Liver (tissue), 9 donors: ENCODE measurements around the gene PAX5. TPM values are rescaled to one million over a fixed set of nuclear protein-coding genes. Genes with fewer than 3 reads are reported as not detected.

Experiments used
- DNase-seq: peaks from one replicate; pipeline ENCODE4 v3.0.0-alpha.2; 2017; ENCODE audit warnings: low spot score
- H3K27ac ChIP-seq, 2 donors: one replicate each; pipeline ENCODE4 v1.7.0; 2013; ENCODE audit warnings: inconsistent platforms in 2 of 2, low read length in 2 of 2, control low read depth in 1 of 2, low read depth in 1 of 2, mild to moderate bottlenecking in 1 of 2
- H3K27me3 ChIP-seq, 4 donors: one replicate each; pipeline versions ENCODE4 v1.6.1 to v1.7.0; 2013; ENCODE audit warnings: low read length in 3 of 4, inconsistent platforms in 1 of 4, mild to moderate bottlenecking in 1 of 4, moderate library complexity in 1 of 4; ENCODE audit not compliant: control insufficient read depth in 4 of 4, insufficient read depth in 4 of 4
- H3K36me3 ChIP-seq, 4 donors: one replicate each; pipeline versions ENCODE4 v1.6.1 to v1.7.0; 2013; ENCODE audit warnings: low read length in 3 of 4, mild to moderate bottlenecking in 3 of 4, low read depth in 1 of 4, moderate library complexity in 1 of 4; ENCODE audit not compliant: control insufficient read depth in 4 of 4, insufficient read depth in 3 of 4
- H3K4me1 ChIP-seq, 4 donors: one replicate each; pipeline versions ENCODE4 v1.6.1 to v1.7.0; 2013; ENCODE audit warnings: low read length in 3 of 4, mild to moderate bottlenecking in 3 of 4, moderate library complexity in 1 of 4; ENCODE audit not compliant: control insufficient read depth in 4 of 4, insufficient read depth in 4 of 4
- H3K4me3 ChIP-seq, 3 donors: one replicate each; pipeline versions ENCODE4 v1.6.1 to v1.7.0; 2013; ENCODE audit warnings: low read length in 3 of 3, control low read depth in 1 of 3, low read depth in 1 of 3, mild to moderate bottlenecking in 1 of 3
- H3K9ac ChIP-seq, 2 donors: one replicate each; pipeline ENCODE4 v1.7.0; 2013; ENCODE audit warnings: low read length in 2 of 2, mild to moderate bottlenecking in 2 of 2, moderate library complexity in 2 of 2, control low read depth in 1 of 2, low read depth in 1 of 2
- H3K9me3 ChIP-seq, 4 donors: one replicate each; pipeline versions ENCODE4 v1.6.1 to v1.7.0; 2013; ENCODE audit warnings: low read length in 3 of 4; ENCODE audit not compliant: control insufficient read depth in 4 of 4
- ATF3 ChIP-seq: IDR thresholded peaks from 2 replicates; pipeline ENCODE4 v1.6.1; 2016; ENCODE audit warnings: antibody characterized with exemption
- FOXA1 ChIP-seq: IDR thresholded peaks from 2 replicates; pipeline ENCODE4 v1.6.1; 2016; ENCODE audit warnings: antibody characterized with exemption
- FOXA2 ChIP-seq: IDR thresholded peaks from 2 replicates; pipeline ENCODE4 v1.6.1; 2016; ENCODE audit warnings: antibody characterized with exemption
- HNF4A ChIP-seq, 2 donors: conservative IDR thresholded peaks; 2 replicates each; pipeline ENCODE4 v1.6.1; 2016; ENCODE audit warnings: antibody characterized with exemption in 2 of 2, mild to moderate bottlenecking in 2 of 2
- HNF4G ChIP-seq: IDR thresholded peaks from 2 replicates; pipeline ENCODE4 v1.6.1; 2016; ENCODE audit warnings: antibody characterized with exemption
- JUND ChIP-seq, 2 donors: IDR thresholded peaks; 2 replicates each; pipeline ENCODE4 v1.6.1; 2016; ENCODE audit warnings: antibody characterized with exemption in 2 of 2
- RAD21 ChIP-seq, 2 donors: IDR thresholded peaks; 2 replicates each; pipeline ENCODE4 v1.6.1; 2016; ENCODE audit warnings: antibody characterized with exemption in 2 of 2, mild to moderate bottlenecking in 2 of 2
- REST ChIP-seq: IDR thresholded peaks from 2 replicates; pipeline ENCODE4 v1.6.1; 2016; ENCODE audit warnings: antibody characterized with exemption, mild to moderate bottlenecking
- RXRA ChIP-seq, 2 donors: IDR thresholded peaks; 2 replicates each; pipeline ENCODE4 v1.6.1; 2017 to 2018; ENCODE audit warnings: antibody characterized with exemption in 2 of 2, mild to moderate bottlenecking in 1 of 2
- YY1 ChIP-seq: IDR thresholded peaks from 2 replicates; pipeline ENCODE4 v1.6.1; 2016; ENCODE audit warnings: antibody characterized with exemption, mild to moderate bottlenecking
- WGBS: extraction: QIAGEN DNeasy Blood & Tissue Kit; methylation state at CpG from one replicate; pipeline ENCODE4 v1.1.7; 2013; 5-methylcytosine and 5-hydroxymethylcytosine counted together
- polyA plus RNA-seq, 2 donors: library from polyadenylated mRNA; stranded (reverse) in 1 of 2; unstranded in 1 of 2; fragments of 200-250 nt in 1 of 2; fragments of >200 nt in 1 of 2; fragmentation: Nextera tagmentation in 1 of 2; extraction: Ambion mirVana in 1 of 2; gene quantifications; one replicate each; pipeline versions ENCODE4 v1.2.1 to v1.2.3, GENCODE V29; 2013 to 2015
- total RNA-seq, 2 donors: library from RNA; depleted of rRNA; stranded (reverse); fragments of >200 nt; gene quantifications; one replicate each; pipeline ENCODE4 v1.2.3, GENCODE V29; 2014
- TF ChIP-seq, protein P1 (sequence below): fragments of 150-350 bp; IDR thresholded peaks from 2 replicates; pipeline ENCODE4 v1.5.1; 2017; ENCODE audit warnings: improper control_type of control experiment, low read depth, low read length; ENCODE audit not compliant: missing input control
- TF ChIP-seq, protein P2 (sequence below): IDR thresholded peaks from 2 replicates; pipeline ENCODE4 v1.6.1; 2016; ENCODE audit warnings: antibody characterized with exemption
- donor health status: healthy.
- donor health status: healthy.
- donor health status: healthy.
- donor health status: healthy.
- donor health status: healthy.

PAX5 gene
- total and polyA plus RNA-seq, 4 donors, result 0.05 to 2.7 (median 0.11) TPM

DNA sequence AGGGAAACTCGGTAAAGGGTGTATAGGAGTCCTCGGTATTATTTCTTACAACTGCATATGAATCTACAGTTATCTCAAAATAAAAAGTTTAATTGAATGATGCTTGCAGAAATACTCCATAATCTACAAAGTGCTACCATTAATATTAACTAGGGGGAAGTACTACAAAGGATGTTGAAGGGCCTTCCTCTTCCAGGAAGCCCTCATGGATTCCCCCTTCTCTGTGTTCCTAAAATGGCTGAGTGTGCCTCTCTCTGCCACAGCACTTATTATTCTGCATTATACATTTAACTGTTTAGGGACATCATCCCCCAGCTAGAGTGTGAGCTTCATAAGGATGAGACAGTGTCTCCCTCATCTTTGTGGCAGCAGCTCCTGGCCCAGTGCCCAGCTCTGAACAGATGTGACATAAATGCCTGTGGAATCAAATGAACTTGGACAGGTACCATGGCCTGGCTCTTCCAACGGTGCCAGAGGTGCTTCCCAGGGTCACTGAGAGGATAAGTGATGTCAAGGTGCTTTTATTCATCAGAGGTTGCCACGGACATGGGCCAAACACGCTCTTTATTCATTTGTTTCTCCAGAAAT, 99.5 kb downstream of the PAX5 start:
- no peak for TF ChIP-seq REST
- TF ChIP-seq, protein P1, sequence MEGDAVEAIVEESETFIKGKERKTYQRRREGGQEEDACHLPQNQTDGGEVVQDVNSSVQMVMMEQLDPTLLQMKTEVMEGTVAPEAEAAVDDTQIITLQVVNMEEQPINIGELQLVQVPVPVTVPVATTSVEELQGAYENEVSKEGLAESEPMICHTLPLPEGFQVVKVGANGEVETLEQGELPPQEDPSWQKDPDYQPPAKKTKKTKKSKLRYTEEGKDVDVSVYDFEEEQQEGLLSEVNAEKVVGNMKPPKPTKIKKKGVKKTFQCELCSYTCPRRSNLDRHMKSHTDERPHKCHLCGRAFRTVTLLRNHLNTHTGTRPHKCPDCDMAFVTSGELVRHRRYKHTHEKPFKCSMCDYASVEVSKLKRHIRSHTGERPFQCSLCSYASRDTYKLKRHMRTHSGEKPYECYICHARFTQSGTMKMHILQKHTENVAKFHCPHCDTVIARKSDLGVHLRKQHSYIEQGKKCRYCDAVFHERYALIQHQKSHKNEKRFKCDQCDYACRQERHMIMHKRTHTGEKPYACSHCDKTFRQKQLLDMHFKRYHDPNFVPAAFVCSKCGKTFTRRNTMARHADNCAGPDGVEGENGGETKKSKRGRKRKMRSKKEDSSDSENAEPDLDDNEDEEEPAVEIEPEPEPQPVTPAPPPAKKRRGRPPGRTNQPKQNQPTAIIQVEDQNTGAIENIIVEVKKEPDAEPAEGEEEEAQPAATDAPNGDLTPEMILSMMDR, result no peak
- no peak for TF ChIP-seq RXRA (IDR thresholded peaks at IDR 0.05)
- TF ChIP-seq HNF4A (conservative IDR thresholded peaks at IDR 0.05), result no peak
- TF ChIP-seq FOXA1, result no peak
- TF ChIP-seq, protein P2, sequence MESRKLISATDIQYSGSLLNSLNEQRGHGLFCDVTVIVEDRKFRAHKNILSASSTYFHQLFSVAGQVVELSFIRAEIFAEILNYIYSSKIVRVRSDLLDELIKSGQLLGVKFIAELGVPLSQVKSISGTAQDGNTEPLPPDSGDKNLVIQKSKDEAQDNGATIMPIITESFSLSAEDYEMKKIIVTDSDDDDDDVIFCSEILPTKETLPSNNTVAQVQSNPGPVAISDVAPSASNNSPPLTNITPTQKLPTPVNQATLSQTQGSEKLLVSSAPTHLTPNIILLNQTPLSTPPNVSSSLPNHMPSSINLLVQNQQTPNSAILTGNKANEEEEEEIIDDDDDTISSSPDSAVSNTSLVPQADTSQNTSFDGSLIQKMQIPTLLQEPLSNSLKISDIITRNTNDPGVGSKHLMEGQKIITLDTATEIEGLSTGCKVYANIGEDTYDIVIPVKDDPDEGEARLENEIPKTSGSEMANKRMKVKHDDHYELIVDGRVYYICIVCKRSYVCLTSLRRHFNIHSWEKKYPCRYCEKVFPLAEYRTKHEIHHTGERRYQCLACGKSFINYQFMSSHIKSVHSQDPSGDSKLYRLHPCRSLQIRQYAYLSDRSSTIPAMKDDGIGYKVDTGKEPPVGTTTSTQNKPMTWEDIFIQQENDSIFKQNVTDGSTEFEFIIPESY, result no peak
- no peak for TF ChIP-seq HNF4G
- TF ChIP-seq RAD21 (IDR thresholded peaks at IDR 0.05), result no peak
- TF ChIP-seq JUND (IDR thresholded peaks at IDR 0.05), result no peak
- no peak for TF ChIP-seq FOXA2
- no peak for TF ChIP-seq YY1
- Histone ChIP-seq H3K9ac (no peak overlapping the region), H3K27ac (no peak overlapping the region), H3K36me3 (no peaks in the 10 kb centered on the region), H3K9me3 (no peaks in the 10 kb centered on the region), H3K27me3 (no peaks in the 10 kb centered on the region), H3K4me1 (no peaks in the 10 kb centered on the region), H3K4me3 (no peak overlapping the region)
- DNase-seq, result no peak
- WGBS, result 78% methylated on average over 5 of the region's 5 CpGs

DNA sequence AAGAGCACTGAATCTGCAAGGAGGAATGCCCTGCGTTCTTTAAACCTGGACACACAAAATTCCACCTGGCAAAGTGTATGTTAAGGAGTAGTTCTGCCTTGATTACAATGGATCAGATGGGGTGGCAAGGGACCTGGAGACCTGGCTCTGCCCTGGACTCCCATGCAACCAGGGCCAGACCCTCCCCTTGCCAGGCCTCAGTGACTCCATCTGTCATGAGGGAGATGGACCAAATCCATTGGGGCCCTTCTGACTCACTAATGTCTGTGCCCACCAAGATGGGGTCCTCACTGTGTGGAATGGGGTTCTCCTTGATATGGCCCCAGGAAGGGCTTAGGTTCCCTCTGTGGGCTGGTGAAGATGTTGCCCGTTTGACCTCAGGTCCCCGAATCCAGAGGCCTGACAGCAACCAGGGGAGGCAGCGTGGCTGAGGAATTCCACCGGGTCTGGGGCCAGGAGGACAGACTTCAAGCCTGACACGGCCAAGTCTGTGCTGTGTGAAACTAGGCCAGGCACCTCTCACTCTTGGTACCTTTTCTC, 100.3 kb downstream of the PAX5 start:
- DNase-seq, result no peak
- H3K9ac ChIP-seq, result no peak overlapping the region
- no peaks in the 10 kb centered on the region for H3K9me3 ChIP-seq
- no peak overlapping the region for H3K4me3 ChIP-seq
- WGBS, result 77% methylated on average over 6 of the region's 6 CpGs
- H3K27me3 ChIP-seq, result no peaks in the 10 kb centered on the region
- no peak overlapping the region for H3K27ac ChIP-seq
- no peaks in the 10 kb centered on the region for H3K4me1 ChIP-seq
- TF ChIP-seq YY1 (no peak), ATF3 (no peak)
- H3K36me3 ChIP-seq, result no peaks in the 10 kb centered on the region
